ENCODE results near the gene DNASE1L3. TPM values are rescaled to one million over a fixed set of nuclear protein-coding genes. Genes with fewer than 3 reads are reported as not detected.

DNASE1L3 gene
- total RNA-seq, 1 experiment from 2014 or later, result 0.36 TPM

DNA sequence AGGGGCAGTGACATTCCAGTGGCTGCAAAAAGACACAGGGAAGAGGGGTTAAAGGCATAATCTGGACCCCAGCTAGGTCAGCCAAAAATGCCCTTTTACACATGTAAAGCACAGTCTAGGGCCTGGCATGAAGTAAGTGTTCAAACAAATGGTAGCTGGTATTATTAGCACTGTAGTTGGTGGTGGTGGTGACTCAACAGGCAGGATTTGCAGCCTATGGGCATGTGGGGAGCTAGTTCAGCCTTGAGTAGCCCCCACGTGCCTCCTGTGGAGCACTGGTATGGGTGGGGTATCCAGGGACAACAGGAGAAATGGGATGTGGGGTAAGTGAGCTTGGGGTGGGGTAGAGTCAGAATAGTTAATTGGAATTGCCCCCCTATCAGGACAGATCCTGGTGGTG is 27.6 kb downstream of the DNASE1L3 start:
- Histone ChIP-seq H3K27ac (ENCODE audit: low read length) (no peak overlapping the region), H3K36me3 (ENCODE audit: low read depth, low read length) (no peaks in the 10 kb centered on the region), H3K9ac (ENCODE audit: low read length) (no peak overlapping the region), H3F3A (ENCODE audit: low read length, unreplicated experiment) (no peaks in the 10 kb centered on the region), H3K79me2 (ENCODE audit: low read length) (no peaks in the 10 kb centered on the region), H4K20me1 (ENCODE audit: low read length) (no peaks in the 10 kb centered on the region), H3K9me3 (ENCODE audit: low read length) (no peaks in the 10 kb centered on the region), H3K27me3 (ENCODE audit: low read length) (no peaks in the 10 kb centered on the region), H3K4me1 (ENCODE audit: insufficient read depth, low read length) (peaks cover 26% of the 10 kb centered on the region), H3K9me2 (replicated peaks; ENCODE audit: low read length) (no peaks in the 10 kb centered on the region), H3K4me3 (ENCODE audit: low read length) (no peak overlapping the region), H3K4me2 (ENCODE audit: low read length) (no peak overlapping the region), H2AFZ (ENCODE audit: low read length) (no peak overlapping the region)
- CTCF ChIA-PET, result no interaction called here
- ATAC-seq, result no peak
- POLR2A ChIA-PET (ENCODE audit: unreplicated experiment), result no interaction called here
- TF ChIP-seq EZH2phosphoT487 (IDR thresholded peaks at IDR 0.05; ENCODE audit: borderline replicate concordance, low read length), result no peak
- TF ChIP-seq, protein P1, sequence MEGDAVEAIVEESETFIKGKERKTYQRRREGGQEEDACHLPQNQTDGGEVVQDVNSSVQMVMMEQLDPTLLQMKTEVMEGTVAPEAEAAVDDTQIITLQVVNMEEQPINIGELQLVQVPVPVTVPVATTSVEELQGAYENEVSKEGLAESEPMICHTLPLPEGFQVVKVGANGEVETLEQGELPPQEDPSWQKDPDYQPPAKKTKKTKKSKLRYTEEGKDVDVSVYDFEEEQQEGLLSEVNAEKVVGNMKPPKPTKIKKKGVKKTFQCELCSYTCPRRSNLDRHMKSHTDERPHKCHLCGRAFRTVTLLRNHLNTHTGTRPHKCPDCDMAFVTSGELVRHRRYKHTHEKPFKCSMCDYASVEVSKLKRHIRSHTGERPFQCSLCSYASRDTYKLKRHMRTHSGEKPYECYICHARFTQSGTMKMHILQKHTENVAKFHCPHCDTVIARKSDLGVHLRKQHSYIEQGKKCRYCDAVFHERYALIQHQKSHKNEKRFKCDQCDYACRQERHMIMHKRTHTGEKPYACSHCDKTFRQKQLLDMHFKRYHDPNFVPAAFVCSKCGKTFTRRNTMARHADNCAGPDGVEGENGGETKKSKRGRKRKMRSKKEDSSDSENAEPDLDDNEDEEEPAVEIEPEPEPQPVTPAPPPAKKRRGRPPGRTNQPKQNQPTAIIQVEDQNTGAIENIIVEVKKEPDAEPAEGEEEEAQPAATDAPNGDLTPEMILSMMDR (conservative IDR thresholded peaks at IDR 0.05; ENCODE audit: low read depth, low read length), result no peak
- TF ChIP-seq EZH2 (IDR thresholded peaks at IDR 0.05; ENCODE audit: low read length, unreplicated experiment), result no peak
- intact Hi-C loops (cut with micrococcal nuclease), result loop anchor here (10.0 kb wide), 1 partner anchor 232 kb away; no protein-coding TSS in a partner anchor
- DNase-seq, result no peak
- no TSS peak for BruUV-seq (replicated peaks)

DNA sequence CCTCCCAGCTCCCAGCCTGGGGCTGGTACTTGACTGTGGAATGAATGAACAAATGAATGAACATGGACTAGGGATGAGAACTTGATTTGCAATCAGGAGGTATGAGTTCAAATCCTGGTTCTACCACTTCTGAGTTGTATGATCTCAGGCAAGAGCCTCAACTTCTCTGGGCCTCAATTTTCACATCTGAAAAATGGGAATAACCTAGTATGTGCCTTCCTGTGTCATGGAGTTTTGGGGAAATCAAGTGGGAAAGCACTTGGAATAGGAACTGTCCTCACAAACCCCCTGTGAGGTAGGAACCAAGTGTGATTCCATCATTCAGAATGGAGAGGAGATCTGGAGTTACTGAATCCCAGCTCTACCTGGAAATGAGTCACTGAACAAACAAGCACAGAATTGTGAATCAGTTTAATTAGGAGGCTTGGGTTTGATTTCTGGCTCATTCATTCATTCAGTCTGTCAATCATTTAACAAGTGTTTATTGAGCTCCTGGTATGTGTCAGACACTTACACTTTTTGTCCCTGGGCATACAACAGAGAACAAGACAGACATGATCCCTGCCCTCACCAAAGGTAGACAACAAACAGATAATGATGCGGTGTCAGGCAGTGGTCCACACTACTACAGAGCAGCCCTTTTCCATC is 29.7 kb downstream of the DNASE1L3 start:
- POLR2A ChIA-PET (ENCODE audit: unreplicated experiment), result no interaction called here
- H3K36me3 ChIP-seq (ENCODE audit: low read depth, low read length), result no peaks in the 10 kb centered on the region
- H3K9ac ChIP-seq (ENCODE audit: low read length), result no peak overlapping the region
- peak; percentile 59 for ATAC-seq
- no peaks in the 10 kb centered on the region for H3K79me2 ChIP-seq (ENCODE audit: low read length)
- peak; percentile 91 for DNase-seq
- peak overlapping the region; percentile 38 for H3K4me2 ChIP-seq (ENCODE audit: low read length)
- H3K27ac ChIP-seq (ENCODE audit: low read length), result peak overlapping the region; percentile 45
- no peaks in the 10 kb centered on the region for H3K9me2 ChIP-seq (replicated peaks; ENCODE audit: low read length)
- no peaks in the 10 kb centered on the region for H3K27me3 ChIP-seq (ENCODE audit: low read length)
- H3K9me3 ChIP-seq (ENCODE audit: low read length), result no peaks in the 10 kb centered on the region
- intact Hi-C loops (cut with micrococcal nuclease), result loop anchor here (10.0 kb wide), 1 partner anchor 234 kb away; no protein-coding TSS in a partner anchor
- H3K4me1 ChIP-seq (ENCODE audit: insufficient read depth, low read length), result peaks cover 26% of the 10 kb centered on the region
- H2AFZ ChIP-seq (ENCODE audit: low read length), result no peak overlapping the region
- BruUV-seq (replicated peaks), result no TSS peak
- no peaks in the 10 kb centered on the region for H3F3A ChIP-seq (ENCODE audit: low read length, unreplicated experiment)
- CTCF ChIA-PET, result interaction anchor here (1.0 kb wide), 2 partner anchors 37 to 125 kb away, joined by 3 read pairs; partner anchors contain the start of genes HTD2 and RPP14
- no peaks in the 10 kb centered on the region for H4K20me1 ChIP-seq (ENCODE audit: low read length)
- no peak for TF ChIP-seq EZH2 (IDR thresholded peaks at IDR 0.05; ENCODE audit: low read length, unreplicated experiment)
- TF ChIP-seq, protein P1 (conservative IDR thresholded peaks at IDR 0.05; ENCODE audit: low read depth, low read length), result no peak
- no peak overlapping the region for H3K4me3 ChIP-seq (ENCODE audit: low read length)

All from PC-3 (cell line).